Prostate gland (tissue), 2 donors: ENCODE measurements around the gene PPFIBP2.

ENCODE experiments used
- CTCF ChIP-seq, 4 experiments: fragments of 200-600 bp in 2 of 4; fragments of 450-650 bp in 2 of 4; sonication (generic) in 2 of 4; IDR thresholded peaks; 1 replicate in 3 of 4; 2 replicates in 1 of 4; pipeline ENCODE4 v1.5.1; 2016 to 2019; ENCODE audit warnings: antibody characterized with exemption in 4 of 4, mild to moderate bottlenecking in 2 of 4, moderate library complexity in 2 of 4
- POLR2A ChIP-seq: fragments of 450-650 bp; IDR thresholded peaks from one replicate; pipeline ENCODE4 v1.6.1; 2016; ENCODE audit warnings: antibody characterized with exemption, mild to moderate bottlenecking
- POLR2AphosphoS5 ChIP-seq: sonication (generic); formaldehyde crosslinking; IDR thresholded peaks from one replicate; pipeline ENCODE4 v1.6.1; 2017; ENCODE audit warnings: antibody characterized with exemption

- TF ChIP-seq CTCF (IDR thresholded peaks at IDR 0.05) (no peak), POLR2A (peak; percentile 28), POLR2AphosphoS5 (peak; percentile 82)
Observed at GRCh38 chr11:7597620-7598019, 83.8 kb downstream of the PPFIBP2 start.
